T-helper 2 cell treated with Interferon-gamma antibody and Interleukin-4, amounts not matched to agents 100 ng/mL and 5 ng/mL, for 36 hours (primary cell): ENCODE results near the gene C1orf87. TPM values are rescaled to one million over a fixed set of nuclear protein-coding genes. Genes with fewer than 3 reads are reported as not detected.

Experiments used
- intact Hi-C: fragments of 100-400 bp; cut with micrococcal nuclease; formaldehyde crosslinking; loops from one replicate; pipeline ENCODE4 v1.15.1; 2023
- total RNA-seq: library from RNA; stranded (reverse); gene quantifications from 2 replicates; pipeline ENCODE4 v1.2.3, GENCODE V29; 2022

C1orf87 gene
- not detected in 2 replicates for total RNA-seq

DNA sequence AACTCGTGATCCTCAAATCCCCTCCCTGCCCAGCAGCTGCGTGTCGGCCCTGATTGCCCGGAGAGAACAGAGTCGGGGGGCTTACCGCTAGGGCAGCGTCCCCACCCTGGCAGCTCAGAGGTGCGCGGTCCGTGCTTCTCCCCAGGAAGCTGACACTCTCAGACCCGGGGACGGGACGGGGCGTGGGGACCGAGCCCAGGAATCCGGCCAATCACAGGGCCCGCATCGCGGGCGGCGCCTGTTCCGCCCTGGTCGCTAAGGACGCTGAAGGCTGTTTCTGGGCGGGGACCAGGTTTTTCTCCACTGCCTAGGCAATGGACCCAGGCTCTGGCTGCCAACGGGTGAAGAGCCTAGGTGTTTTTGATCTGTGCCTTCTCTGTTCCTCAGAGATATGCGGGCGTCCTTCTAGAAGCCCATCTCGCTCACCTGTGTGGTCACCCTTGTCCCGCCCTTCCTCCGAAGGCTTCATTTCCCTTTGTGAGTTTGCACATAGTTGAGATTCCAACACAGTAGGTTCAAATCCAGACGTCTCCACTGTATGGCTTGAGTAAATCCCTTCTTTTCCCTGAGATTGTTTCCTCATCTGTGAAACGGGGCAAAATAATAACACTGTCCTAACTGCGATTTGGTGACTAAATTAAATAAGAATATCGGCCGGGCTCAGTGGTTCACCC lies at the start of gene C1orf87:
C1orf87 (minus strand) TSS at position 166 of the 674 bp plus-strand sequence. CDS start 1,127 bp downstream, outside the sequence.
- intact Hi-C loops = no loop called here

GRCh38 chr1:60118085-60118484 lies 44.5 kb upstream of the C1orf87 start:
- intact Hi-C loops = no loop called here

- intact Hi-C loops = no loop called here
Observed at GRCh38 chr1:60114745-60115318, 41.3 kb upstream of the C1orf87 start.

GRCh38 chr1:60113596-60113995 lies 40.0 kb upstream of the C1orf87 start:
- intact Hi-C loops = no loop called here

DNA sequence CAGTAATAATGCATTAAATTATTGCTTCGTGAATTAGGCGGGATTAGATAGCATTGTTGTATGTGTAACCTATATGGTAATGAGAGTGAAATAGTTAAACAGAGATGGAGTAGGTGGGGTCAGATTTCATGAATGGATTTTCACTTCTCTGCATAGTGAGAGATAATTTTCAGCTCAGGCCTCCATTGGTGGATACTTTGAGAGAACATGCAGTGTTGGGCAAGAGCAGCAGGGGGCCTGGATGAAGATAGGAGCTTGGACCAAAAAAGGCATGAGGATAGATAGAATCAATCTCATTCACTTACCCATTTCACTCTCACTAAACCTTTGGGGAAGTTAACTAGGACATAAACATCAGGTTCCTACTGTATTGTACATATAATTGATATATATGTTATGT lies 39.5 kb upstream of the C1orf87 start:
- intact Hi-C loops = no loop called here

GRCh38 chr1:60111716-60112115 lies 38.1 kb upstream of the C1orf87 start:
- intact Hi-C loops = no loop called here

GRCh38 chr1:60111118-60111517 lies 37.5 kb upstream of the C1orf87 start:
- intact Hi-C loops = no loop called here

DNA sequence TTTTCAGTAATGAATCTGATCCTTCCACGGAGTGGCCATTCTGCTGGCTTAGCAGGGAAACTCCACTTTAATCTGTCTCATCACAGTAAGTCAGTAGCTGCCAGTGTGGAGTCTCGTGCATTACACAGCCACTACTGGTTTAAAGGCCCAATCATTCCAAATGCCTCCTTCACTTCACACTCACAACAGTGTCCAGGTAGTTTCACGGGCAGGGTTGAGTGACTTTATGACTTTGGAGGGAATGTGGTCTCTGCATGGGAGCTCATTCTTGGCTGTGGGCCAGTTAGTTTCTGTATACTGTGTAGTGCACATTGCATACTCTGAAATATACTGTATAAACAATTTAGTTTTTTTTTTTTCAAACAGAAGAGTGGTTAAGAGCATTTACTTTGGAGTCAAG lies 34.6 kb upstream of the C1orf87 start:
- intact Hi-C loops = no loop called here

DNA sequence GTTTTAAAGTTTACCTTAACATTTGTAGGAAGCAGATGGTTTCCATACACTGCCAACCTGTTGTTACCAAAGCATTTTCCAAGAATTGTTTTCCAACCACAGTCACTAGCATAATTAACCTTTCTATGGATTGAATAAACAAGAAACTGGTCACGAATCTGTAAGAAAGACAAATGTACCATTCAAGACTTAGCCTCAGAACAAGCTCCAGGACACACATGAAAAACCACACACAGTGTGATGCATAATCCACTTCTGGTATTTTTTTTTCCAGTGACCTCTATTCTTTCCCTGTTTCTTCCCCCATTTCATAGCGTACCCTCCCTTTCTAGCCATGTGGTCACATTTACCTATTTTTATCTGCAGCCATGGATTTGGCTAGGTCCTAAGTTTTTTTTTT lies 29.6 kb upstream of the C1orf87 start:
- intact Hi-C loops = no loop called here

DNA sequence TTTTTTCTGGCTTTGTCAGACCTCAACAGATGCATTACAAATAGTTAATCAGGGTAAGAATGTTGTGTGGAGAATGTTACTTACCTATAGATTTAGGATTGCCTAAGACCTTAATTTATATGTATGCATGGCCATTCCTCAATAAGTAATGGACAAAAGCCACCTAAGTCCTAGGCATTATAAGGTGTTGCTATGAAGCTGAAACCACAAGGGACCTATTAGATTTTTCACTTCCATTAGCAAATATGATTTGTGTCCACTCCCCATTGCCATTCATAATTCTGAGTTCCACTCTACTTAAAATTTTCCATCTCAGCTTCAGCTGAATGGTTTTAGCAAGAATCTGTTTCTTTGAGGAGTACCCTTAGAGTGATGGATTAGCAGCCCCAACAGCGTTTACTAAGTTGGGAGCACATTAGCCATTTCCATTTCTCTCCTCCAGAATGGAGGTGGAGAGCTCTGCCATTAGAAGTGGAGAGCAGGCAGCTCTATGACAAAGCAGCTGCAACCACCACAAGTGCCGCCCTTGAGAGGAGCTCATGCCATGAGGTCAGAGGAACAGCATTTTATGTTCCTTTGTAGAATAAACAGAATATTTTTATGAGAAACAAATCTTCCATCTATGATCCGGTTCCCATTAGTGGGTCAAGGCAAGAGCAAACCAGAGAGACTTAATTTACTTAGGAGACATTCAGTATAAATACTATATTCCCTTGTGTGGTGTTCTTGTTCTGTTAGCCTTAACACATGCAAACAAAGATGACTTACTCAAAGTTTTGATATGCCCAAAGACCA lies 28.9 kb upstream of the C1orf87 start:
- intact Hi-C loops = no loop called here

DNA sequence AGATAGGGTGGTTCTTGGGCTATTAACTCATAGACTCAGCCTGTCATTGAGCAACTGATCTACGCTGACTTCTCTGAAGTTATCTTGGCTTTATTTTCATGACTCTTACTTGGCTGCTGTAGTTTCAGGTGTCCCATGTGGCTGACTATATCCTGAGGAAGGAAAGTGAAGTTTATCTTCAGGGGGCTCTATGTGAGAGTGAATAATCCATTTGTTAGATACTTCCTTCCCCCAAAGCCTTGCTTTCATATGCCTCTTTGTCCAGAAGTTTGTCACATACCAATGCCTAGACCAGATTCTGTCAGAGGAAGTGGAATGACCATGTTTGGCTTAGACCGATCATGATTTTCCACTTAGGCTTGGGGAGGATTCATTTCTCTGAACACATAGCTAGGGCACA lies 27.9 kb upstream of the C1orf87 start:
- intact Hi-C loops = no loop called here

GRCh38 chr1:60091195-60091715 lies 17.7 kb upstream of the C1orf87 start:
- intact Hi-C loops = no loop called here

- intact Hi-C loops = no loop called here
Observed at GRCh38 chr1:60090655-60091054, 17.1 kb upstream of the C1orf87 start.

- intact Hi-C loops = no loop called here
Observed at GRCh38 chr1:60088620-60089155, 15.1 kb upstream of the C1orf87 start.

DNA sequence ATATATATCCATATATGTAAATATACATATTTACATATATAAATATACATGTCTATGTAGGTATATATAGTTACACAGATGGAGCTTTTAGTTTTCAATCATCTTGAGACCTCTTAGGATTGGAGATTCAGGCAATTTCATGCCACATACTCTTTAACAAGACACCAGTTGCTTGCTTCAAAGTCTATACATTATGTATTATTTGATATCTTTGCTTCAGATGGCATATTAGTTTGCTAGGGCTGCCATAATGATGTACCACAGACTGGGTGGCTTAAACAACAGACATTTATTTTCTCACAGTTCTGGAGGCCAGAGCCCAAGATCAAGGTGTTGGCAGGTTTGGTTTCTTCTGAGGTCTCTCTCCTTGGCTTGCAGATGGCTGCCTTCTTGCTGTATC lies 14.1 kb upstream of the C1orf87 start:
- intact Hi-C loops = no loop called here

GRCh38 chr1:60078182-60078581 lies 4.6 kb upstream of the C1orf87 start:
- intact Hi-C loops = no loop called here

- intact Hi-C loops = no loop called here
Observed at GRCh38 chr1:60071296-60071695, 2.3 kb downstream of the C1orf87 start.

DNA sequence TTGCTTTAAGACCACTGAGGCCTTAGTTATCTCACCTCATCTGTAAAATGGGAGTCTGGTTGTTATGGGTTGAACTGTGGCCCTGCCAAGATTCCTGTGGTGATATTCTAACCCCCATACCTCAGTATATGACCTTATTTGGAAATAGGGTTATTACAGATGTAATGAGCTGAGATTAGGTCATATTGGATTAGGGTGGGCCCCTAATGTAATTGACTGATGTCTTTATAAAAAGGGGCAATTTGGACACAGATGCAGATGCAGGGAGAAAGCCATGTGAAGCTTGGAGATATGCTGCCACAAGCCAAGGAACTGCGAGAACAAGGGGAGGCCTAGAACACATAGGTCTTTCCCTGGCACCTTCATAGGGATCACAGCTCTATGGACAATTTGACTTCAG lies 3.9 kb downstream of the C1orf87 start:
- intact Hi-C loops = no loop called here

GRCh38 chr1:60068393-60069045 lies 5.1 kb downstream of the C1orf87 start:
- intact Hi-C loops = no loop called here

- intact Hi-C loops = no loop called here
Observed at GRCh38 chr1:60066001-60066400, 7.6 kb downstream of the C1orf87 start.

DNA sequence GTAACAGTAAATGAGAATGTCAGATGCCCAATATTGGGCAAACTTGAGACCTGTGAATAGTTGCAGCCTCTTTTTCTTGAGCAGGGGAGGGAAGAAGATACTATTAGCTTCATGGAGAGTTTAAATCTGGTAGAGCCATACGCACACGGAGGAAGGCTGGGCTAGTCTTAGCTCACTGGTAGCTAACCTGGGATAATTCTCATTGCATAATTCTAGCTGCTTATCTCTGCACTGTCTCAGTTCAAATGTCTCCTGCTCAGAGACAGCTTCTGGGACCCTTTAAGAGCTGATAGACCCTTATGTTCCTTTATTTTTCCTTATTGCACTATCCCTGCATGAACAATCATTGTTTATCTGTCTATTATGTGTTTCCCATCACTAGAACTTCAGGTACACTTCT lies 8.4 kb downstream of the C1orf87 start:
- intact Hi-C loops = no loop called here
